ENCODE measurements around the gene SPX.

The SPX gene

GRCh38 chr12:21543151-21543550 is 17.1 kb downstream of the SPX start:
- Histone ChIP-seq H3K9ac (ENCODE audit: insufficient read length) (no peak overlapping the region), H3K27ac (no peak overlapping the region), H3K36me3 (ENCODE audit: insufficient read depth, low read length) (no peaks in the 10 kb centered on the region), H3K9me3 (ENCODE audit: low read depth, low read length) (no peaks in the 10 kb centered on the region), H3K4me3 (no peak overlapping the region)
- no peak for TF ChIP-seq EZH2 (IDR thresholded peaks at IDR 0.05)
- TF ChIP-seq FOXP2 (optimal IDR thresholded peaks at IDR 0.05; ENCODE audit: control extremely low read depth, extremely low read length, insufficient read depth), result no peak
- no peak for TF ChIP-seq POLR2AphosphoS5 (IDR thresholded peaks at IDR 0.05; ENCODE audit: borderline replicate concordance, low read depth, low read length)
- no peak for DNase-seq (ENCODE audit: low read depth, low spot score)

- Histone ChIP-seq H3K27ac (no peak overlapping the region), H3K9ac (ENCODE audit: insufficient read length) (no peak overlapping the region), H3K36me3 (ENCODE audit: insufficient read depth, low read length) (no peaks in the 10 kb centered on the region), H3K4me3 (no peak overlapping the region), H3K9me3 (ENCODE audit: low read depth, low read length) (no peaks in the 10 kb centered on the region)
- DNase-seq (ENCODE audit: low read depth, low spot score), result no peak
- TF ChIP-seq POLR2AphosphoS5 (IDR thresholded peaks at IDR 0.05; ENCODE audit: borderline replicate concordance, low read depth, low read length), result no peak
- TF ChIP-seq FOXP2 (optimal IDR thresholded peaks at IDR 0.05; ENCODE audit: control extremely low read depth, extremely low read length, insufficient read depth), result no peak
- TF ChIP-seq EZH2 (IDR thresholded peaks at IDR 0.05), result no peak
Measured at GRCh38 chr12:21545557-21545956, 19.5 kb downstream of the SPX start.

GRCh38 chr12:21546716-21547115 is 20.6 kb downstream of the SPX start:
- no peak overlapping the region for H3K27ac ChIP-seq
- no peak overlapping the region for H3K9ac ChIP-seq (ENCODE audit: insufficient read length)
- TF ChIP-seq FOXP2 (optimal IDR thresholded peaks at IDR 0.05; ENCODE audit: control extremely low read depth, extremely low read length, insufficient read depth) (no peak), EZH2 (IDR thresholded peaks at IDR 0.05) (no peak), POLR2AphosphoS5 (IDR thresholded peaks at IDR 0.05; ENCODE audit: borderline replicate concordance, low read depth, low read length) (no peak)
- H3K9me3 ChIP-seq (ENCODE audit: low read depth, low read length), result no peaks in the 10 kb centered on the region
- no peak for DNase-seq (ENCODE audit: low read depth, low spot score)
- no peak overlapping the region for H3K4me3 ChIP-seq
- no peaks in the 10 kb centered on the region for H3K36me3 ChIP-seq (ENCODE audit: insufficient read depth, low read length)

- DNase-seq (ENCODE audit: low read depth, low spot score), result no peak
- no peaks in the 10 kb centered on the region for H3K36me3 ChIP-seq (ENCODE audit: insufficient read depth, low read length)
- no peak for TF ChIP-seq POLR2AphosphoS5 (IDR thresholded peaks at IDR 0.05; ENCODE audit: borderline replicate concordance, low read depth, low read length)
- no peak for TF ChIP-seq EZH2 (IDR thresholded peaks at IDR 0.05)
- TF ChIP-seq FOXP2 (optimal IDR thresholded peaks at IDR 0.05; ENCODE audit: control extremely low read depth, extremely low read length, insufficient read depth), result no peak
- no peaks in the 10 kb centered on the region for H3K9me3 ChIP-seq (ENCODE audit: low read depth, low read length)
- H3K27ac ChIP-seq, result no peak overlapping the region
- no peak overlapping the region for H3K4me3 ChIP-seq
- H3K9ac ChIP-seq (ENCODE audit: insufficient read length), result no peak overlapping the region
Measured at GRCh38 chr12:21547437-21547836, 21.3 kb downstream of the SPX start.

GRCh38 chr12:21551841-21552465 is 25.9 kb downstream of the SPX start:
- Histone ChIP-seq H3K27ac (no peak overlapping the region), H3K36me3 (ENCODE audit: insufficient read depth, low read length) (no peaks in the 10 kb centered on the region), H3K9me3 (ENCODE audit: low read depth, low read length) (no peaks in the 10 kb centered on the region), H3K9ac (ENCODE audit: insufficient read length) (no peak overlapping the region), H3K4me3 (no peak overlapping the region)
- TF ChIP-seq FOXP2 (optimal IDR thresholded peaks at IDR 0.05; ENCODE audit: control extremely low read depth, extremely low read length, insufficient read depth) (no peak), POLR2AphosphoS5 (IDR thresholded peaks at IDR 0.05; ENCODE audit: borderline replicate concordance, low read depth, low read length) (no peak), EZH2 (IDR thresholded peaks at IDR 0.05) (no peak)
- no peak for DNase-seq (ENCODE audit: low read depth, low spot score)

GRCh38 chr12:21552635-21553328 is 26.7 kb downstream of the SPX start:
- no peak for TF ChIP-seq FOXP2 (optimal IDR thresholded peaks at IDR 0.05; ENCODE audit: control extremely low read depth, extremely low read length, insufficient read depth)
- TF ChIP-seq POLR2AphosphoS5 (IDR thresholded peaks at IDR 0.05; ENCODE audit: borderline replicate concordance, low read depth, low read length), result no peak
- TF ChIP-seq EZH2 (IDR thresholded peaks at IDR 0.05), result no peak
- Histone ChIP-seq H3K4me3 (no peak overlapping the region), H3K9me3 (ENCODE audit: low read depth, low read length) (no peaks in the 10 kb centered on the region), H3K9ac (ENCODE audit: insufficient read length) (no peak overlapping the region), H3K36me3 (ENCODE audit: insufficient read depth, low read length) (no peaks in the 10 kb centered on the region), H3K27ac (no peak overlapping the region)
- DNase-seq (ENCODE audit: low read depth, low spot score), result no peak

- Histone ChIP-seq H3K4me3 (no peak overlapping the region), H3K9ac (ENCODE audit: insufficient read length) (no peak overlapping the region), H3K9me3 (ENCODE audit: low read depth, low read length) (no peaks in the 10 kb centered on the region), H3K36me3 (ENCODE audit: insufficient read depth, low read length) (no peaks in the 10 kb centered on the region), H3K27ac (no peak overlapping the region)
- DNase-seq (ENCODE audit: low read depth, low spot score), result no peak
- TF ChIP-seq EZH2 (IDR thresholded peaks at IDR 0.05), result no peak
- TF ChIP-seq POLR2AphosphoS5 (IDR thresholded peaks at IDR 0.05; ENCODE audit: borderline replicate concordance, low read depth, low read length), result no peak
- TF ChIP-seq FOXP2 (optimal IDR thresholded peaks at IDR 0.05; ENCODE audit: control extremely low read depth, extremely low read length, insufficient read depth), result no peak
Measured at GRCh38 chr12:21553329-21553675, 27.2 kb downstream of the SPX start.

GRCh38 chr12:21558100-21558679 is 32.1 kb downstream of the SPX start:
- H3K36me3 ChIP-seq (ENCODE audit: insufficient read depth, low read length), result no peaks in the 10 kb centered on the region
- H3K9me3 ChIP-seq (ENCODE audit: low read depth, low read length), result no peaks in the 10 kb centered on the region
- TF ChIP-seq EZH2 (IDR thresholded peaks at IDR 0.05) (no peak), POLR2AphosphoS5 (IDR thresholded peaks at IDR 0.05; ENCODE audit: borderline replicate concordance, low read depth, low read length) (no peak), FOXP2 (optimal IDR thresholded peaks at IDR 0.05; ENCODE audit: control extremely low read depth, extremely low read length, insufficient read depth) (no peak)
- H3K4me3 ChIP-seq, result no peak overlapping the region
- no peak for DNase-seq (ENCODE audit: low read depth, low spot score)
- H3K9ac ChIP-seq (ENCODE audit: insufficient read length), result no peak overlapping the region
- H3K27ac ChIP-seq, result no peak overlapping the region
